PC-3 (cell line): Measurements from ENCODE around the gene GALNS. TPM values are rescaled to one million over a fixed set of nuclear protein-coding genes. Genes with fewer than 3 reads are reported as not detected.

Experiments used
- ATAC-seq: fragments of 200-7000 bp; cut with Tn5 transposase; 2 replicates; pipeline ENCODE4 v1.9.1; 2020; ENCODE audit warnings: mild to moderate bottlenecking, moderate library complexity
- BruUV-seq: library from RNA; stranded (reverse); fragments of 400-500 nt; replicated peaks from 2 replicates; lab custom pipeline; 2021; lab: Mats Ljungman, UMichigan
- CTCF ChIA-PET: fragments of 300-600 bp; sonication (Branson Sonifier 250); formaldehyde crosslinking; loops from one replicate; lab custom pipeline; 2022; ENCODE audit warnings: antibody characterized with exemption; lab: Charles Lee
- POLR2A ChIA-PET: fragments of 300-600 bp; sonication (Branson Sonifier 250); formaldehyde crosslinking; loops from one replicate; lab custom pipeline; 2022; ENCODE audit warnings: antibody characterized with exemption; ENCODE audit not compliant: unreplicated experiment; lab: Charles Lee
- DNase-seq: peaks from one replicate; pipeline ENCODE4 v3.0.0-alpha.2; 2015
- H2AFZ ChIP-seq: fragments of 300-600 bp; sonication (generic); 2 replicates; pipeline ENCODE4 v1.6.0; 2016; ENCODE audit warnings: antibody characterized with exemption, low read length
- H3F3A ChIP-seq: fragments of 300-600 bp; sonication (generic); one replicate; pipeline ENCODE4 v1.6.0; 2017; ENCODE audit warnings: antibody characterized with exemption, low read length, control low read depth, mild to moderate bottlenecking; ENCODE audit not compliant: unreplicated experiment
- H3K27ac ChIP-seq: fragments of 300-600 bp; sonication (generic); 2 replicates; pipeline ENCODE4 v1.5.1; 2016; ENCODE audit warnings: mild to moderate bottlenecking, low read length
- H3K27me3 ChIP-seq: fragments of 300-600 bp; sonication (generic); 2 replicates; pipeline ENCODE4 v1.6.1; 2016; ENCODE audit warnings: low read length, mixed read lengths
- H3K36me3 ChIP-seq: fragments of 300-600 bp; sonication (generic); 2 replicates; pipeline ENCODE4 v1.6.1; 2016; ENCODE audit warnings: low read depth, mixed run types, low read length, mixed read lengths
- H3K4me1 ChIP-seq: fragments of 300-600 bp; sonication (generic); 2 replicates; pipeline ENCODE4 v1.5.1; 2016; ENCODE audit warnings: low read length; ENCODE audit not compliant: insufficient read depth
- H3K4me2 ChIP-seq: fragments of 300-600 bp; sonication (generic); 2 replicates; pipeline ENCODE4 v1.6.0; 2016; ENCODE audit warnings: low read length
- H3K4me3 ChIP-seq: fragments of 300-600 bp; sonication (generic); 2 replicates; pipeline ENCODE4 v1.5.1; 2016; ENCODE audit warnings: mild to moderate bottlenecking, low read length, mixed read lengths
- H3K79me2 ChIP-seq: fragments of 300-600 bp; sonication (generic); 2 replicates; pipeline ENCODE4 v1.6.1; 2017; ENCODE audit warnings: low read length, mixed read lengths
- H3K9ac ChIP-seq: fragments of 300-600 bp; sonication (generic); 2 replicates; pipeline ENCODE4 v1.6.0; 2016; ENCODE audit warnings: mild to moderate bottlenecking, low read length
- H3K9me2 ChIP-seq: fragments of 300-600 bp; sonication (generic); replicated peaks from 2 replicates; pipeline ENCODE4 v1.6.1; 2016; ENCODE audit warnings: mixed run types, low read length, mixed read lengths
- H3K9me3 ChIP-seq: fragments of 300-600 bp; sonication (generic); 2 replicates; pipeline ENCODE4 v1.6.1; 2016; ENCODE audit warnings: low read length, mixed read lengths
- H4K20me1 ChIP-seq: fragments of 300-600 bp; sonication (generic); 2 replicates; pipeline ENCODE4 v1.6.1; 2016; ENCODE audit warnings: low read length, mixed read lengths
- EZH2 ChIP-seq: fragments of 300-600 bp; sonication (generic); IDR thresholded peaks from one replicate; pipeline ENCODE4 v1.6.1; 2017; ENCODE audit warnings: antibody characterized with exemption, mild to moderate bottlenecking, low read length; ENCODE audit not compliant: unreplicated experiment
- EZH2phosphoT487 ChIP-seq: fragments of 300-600 bp; sonication (generic); IDR thresholded peaks from 2 replicates; pipeline ENCODE4 v1.6.1; 2018; ENCODE audit warnings: mild to moderate bottlenecking, antibody characterized with exemption, low read length, borderline replicate concordance
- intact Hi-C: fragments of 100-400 bp; cut with micrococcal nuclease; formaldehyde crosslinking; loops from 2 replicates; pipeline ENCODE4 v1.9.0; 2023
- total RNA-seq: library from RNA; depleted of rRNA; stranded (reverse); fragments of >200 nt; gene quantifications from 2 replicates; pipeline ENCODE4 v1.2.3, GENCODE V29; 2014
- TF ChIP-seq, protein P1 (sequence below): fragments of 300-600 bp; sonication (generic); conservative IDR thresholded peaks from 2 replicates; pipeline ENCODE4 v1.5.1; 2017; ENCODE audit warnings: antibody characterized with exemption, low read depth, mild to moderate bottlenecking, low read length

Gene GALNS
- total RNA-seq, 1 experiment from 2014 or later = 18.3 TPM

DNA sequence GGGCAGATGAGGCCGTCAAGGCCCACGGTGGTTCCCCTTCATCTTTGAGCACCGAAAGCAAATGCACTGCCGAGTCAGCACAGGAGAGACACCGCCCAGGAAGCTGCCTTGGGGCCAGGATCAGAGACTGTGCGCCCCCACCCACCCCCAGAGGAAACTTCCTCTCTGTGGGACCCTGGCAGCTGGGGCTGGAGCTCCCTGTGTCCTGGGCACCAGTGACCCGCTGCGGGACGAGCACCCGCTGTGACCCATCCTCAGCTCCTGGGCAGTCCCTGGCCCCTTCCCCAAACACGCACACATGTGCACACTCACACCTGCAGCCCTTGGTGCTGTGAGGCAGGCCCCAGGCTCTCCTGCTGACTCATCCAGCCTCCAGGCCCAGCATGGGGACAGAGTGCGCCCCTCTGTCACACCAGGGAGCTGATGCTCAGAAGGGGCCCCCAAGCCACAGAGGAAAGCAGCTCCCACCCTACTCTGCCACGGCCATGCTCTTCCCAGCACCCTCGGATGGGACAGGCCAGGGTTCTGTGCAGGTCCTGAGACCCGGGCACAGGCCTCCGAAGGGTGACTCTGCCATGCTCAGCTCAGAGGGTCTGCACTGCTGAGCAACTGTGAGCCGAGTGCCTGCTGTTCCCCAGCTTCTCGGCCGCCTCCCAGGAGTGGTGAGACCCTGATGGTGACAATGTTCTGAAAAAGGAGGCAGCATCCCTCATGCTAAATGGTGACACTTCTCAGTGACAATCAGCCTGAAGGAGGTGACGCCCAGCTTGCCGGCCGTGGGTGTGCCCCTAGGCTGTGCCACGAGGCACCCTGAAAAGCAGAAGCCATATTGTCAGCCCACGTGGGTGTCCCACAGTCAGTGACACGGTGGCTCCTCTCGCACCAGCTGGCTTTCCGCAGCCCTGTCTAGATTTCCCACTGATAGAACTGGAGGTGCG lies 75.3 kb downstream of the GALNS start:
- Histone ChIP-seq H3K27ac (peak overlapping the region; percentile 53), H3K9me3 (no peaks in the 10 kb centered on the region), H3F3A (no peaks in the 10 kb centered on the region), H2AFZ (no peak overlapping the region), H4K20me1 (peaks cover 20% of the 10 kb centered on the region; the same call in 1 of the 2 replicates), H3K27me3 (no peaks in the 10 kb centered on the region), H3K9ac (peak overlapping the region; percentile 44), H3K36me3 (no peaks in the 10 kb centered on the region), H3K4me3 (peak overlapping the region; percentile 76; the same call in 1 of the 2 replicates), H3K4me1 (peaks cover 32% of the 10 kb centered on the region), H3K79me2 (peaks cover 85% of the 10 kb centered on the region), H3K9me2 (no peaks in the 10 kb centered on the region), H3K4me2 (peak overlapping the region; percentile 88)
- intact Hi-C loops = no loop called here
- ChIA-PET POLR2A (interaction anchor here (0.6 to 0.7 kb wide), 2 partner anchors 8 to 109 kb away, joined by 4 to 6 read pairs; no protein-coding TSS in a partner anchor), CTCF (no interaction called here)
- BruUV-seq = no TSS peak
- no peak for TF ChIP-seq EZH2
- no peak for TF ChIP-seq EZH2phosphoT487
- TF ChIP-seq, protein P1, sequence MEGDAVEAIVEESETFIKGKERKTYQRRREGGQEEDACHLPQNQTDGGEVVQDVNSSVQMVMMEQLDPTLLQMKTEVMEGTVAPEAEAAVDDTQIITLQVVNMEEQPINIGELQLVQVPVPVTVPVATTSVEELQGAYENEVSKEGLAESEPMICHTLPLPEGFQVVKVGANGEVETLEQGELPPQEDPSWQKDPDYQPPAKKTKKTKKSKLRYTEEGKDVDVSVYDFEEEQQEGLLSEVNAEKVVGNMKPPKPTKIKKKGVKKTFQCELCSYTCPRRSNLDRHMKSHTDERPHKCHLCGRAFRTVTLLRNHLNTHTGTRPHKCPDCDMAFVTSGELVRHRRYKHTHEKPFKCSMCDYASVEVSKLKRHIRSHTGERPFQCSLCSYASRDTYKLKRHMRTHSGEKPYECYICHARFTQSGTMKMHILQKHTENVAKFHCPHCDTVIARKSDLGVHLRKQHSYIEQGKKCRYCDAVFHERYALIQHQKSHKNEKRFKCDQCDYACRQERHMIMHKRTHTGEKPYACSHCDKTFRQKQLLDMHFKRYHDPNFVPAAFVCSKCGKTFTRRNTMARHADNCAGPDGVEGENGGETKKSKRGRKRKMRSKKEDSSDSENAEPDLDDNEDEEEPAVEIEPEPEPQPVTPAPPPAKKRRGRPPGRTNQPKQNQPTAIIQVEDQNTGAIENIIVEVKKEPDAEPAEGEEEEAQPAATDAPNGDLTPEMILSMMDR = no peak
- DNase-seq (peak; percentile 30), ATAC-seq (no peak)

DNA sequence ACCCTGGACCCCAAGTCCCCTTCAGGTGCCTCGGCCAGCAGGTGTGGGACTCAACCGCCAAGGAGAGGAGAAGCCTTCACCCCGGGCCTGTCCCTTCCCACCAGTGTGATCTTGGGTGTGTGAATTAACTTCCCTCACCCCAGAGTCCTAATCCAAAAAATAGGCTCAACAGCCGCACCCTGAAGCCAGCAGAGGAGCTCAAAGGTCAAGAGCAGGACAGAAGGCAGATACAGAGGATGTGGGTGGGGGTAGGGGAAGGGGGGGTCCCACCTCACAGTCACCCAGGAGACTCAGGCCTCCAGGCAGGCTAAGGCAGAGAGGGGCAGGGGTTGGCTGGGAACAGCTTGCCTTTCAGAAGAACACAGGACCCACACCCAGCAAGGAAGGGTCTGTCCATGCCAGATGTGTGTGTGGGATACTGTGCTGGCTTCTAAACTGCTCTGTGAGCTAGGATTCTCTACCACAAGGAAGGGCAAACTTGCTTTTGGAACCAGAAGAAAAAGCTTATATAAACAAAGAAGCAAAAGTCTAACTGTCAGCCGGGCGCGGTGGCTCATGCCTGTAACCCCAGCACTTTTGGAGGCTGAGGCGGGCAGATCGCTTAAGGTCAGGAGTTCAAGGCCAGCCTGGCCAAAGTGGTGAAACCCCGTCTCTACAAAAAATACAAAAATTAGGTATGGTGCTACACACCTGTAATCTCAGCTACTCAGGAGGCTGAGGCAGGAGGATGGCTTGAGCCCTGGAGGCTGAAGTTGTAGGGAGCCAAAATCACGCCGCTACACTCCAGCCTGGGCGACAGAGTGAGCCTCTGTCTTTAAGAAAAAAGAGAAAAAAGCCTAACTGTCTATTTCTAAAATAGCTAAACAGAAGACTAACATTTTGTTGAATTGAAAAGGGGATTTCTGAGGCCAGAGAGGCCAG lies 76.3 kb downstream of the GALNS start:
- Histone ChIP-seq H4K20me1 (peaks cover 20% of the 10 kb centered on the region; the same call in 1 of the 2 replicates), H3K27ac (peak overlapping the region; percentile 53), H3K36me3 (no peaks in the 10 kb centered on the region), H3K9me2 (no peaks in the 10 kb centered on the region), H3F3A (no peaks in the 10 kb centered on the region), H3K4me1 (peaks cover 32% of the 10 kb centered on the region), H3K4me2 (peak overlapping the region; percentile 88), H3K27me3 (no peaks in the 10 kb centered on the region), H3K79me2 (peaks cover 95% of the 10 kb centered on the region), H3K9me3 (no peaks in the 10 kb centered on the region), H3K4me3 (peak overlapping the region; percentile 76; the same call in 1 of the 2 replicates), H2AFZ (no peak overlapping the region), H3K9ac (peak overlapping the region; percentile 44)
- TF ChIP-seq EZH2 (no peak), EZH2phosphoT487 (no peak)
- TF ChIP-seq, protein P1 = no peak
- intact Hi-C loops = no loop called here
- BruUV-seq = no TSS peak
- ChIA-PET CTCF (no interaction called here), POLR2A (interaction anchor here (0.7 kb wide), 1 partner anchor 108 kb away, joined by 4 read pairs; no protein-coding TSS in a partner anchor)
- no peak for ATAC-seq
- DNase-seq = no peak
